Measurements from ENCODE around the gene PIGA. TPM values are rescaled to one million over a fixed set of nuclear protein-coding genes. Genes with fewer than 3 reads are reported as not detected.

Gene PIGA
- 6.3 and 11.5 TPM in 2 replicates for total RNA-seq

GRCh38 chrX:15335135-15336022 lies at the start of gene PIGA:
Gene PIGA (minus strand): TSS chrX:15335523. CDS start chrX:15331930, 3,593 bp downstream.

GRCh38 chrX:15384304-15384703 lies 49.0 kb upstream of the PIGA start, which contains the start of gene VEGFD:
Gene VEGFD (minus strand): TSS chrX:15384413. CDS start chrX:15383946, 467 bp downstream.

GRCh38 chrX:15315509-15315908 lies 19.8 kb downstream of the PIGA start, which contains the start of gene ASB11:
Gene ASB11 (minus strand): TSS chrX:15315640. CDS start chrX:15315605, 35 bp downstream.

GRCh38 chrX:15269618-15270521 lies 65.5 kb downstream of the PIGA start, which contains the start of gene ASB9:
Gene ASB9 (minus strand): TSS chrX:15270083. CDS start chrX:15269874, 209 bp downstream.

Other genes starting within 250 kb of the PIGA start
- 4.9 and 28.3 TPM in 2 replicates for gene ASB9, start 65.4 kb downstream of the PIGA start, total RNA-seq
- not detected in 2 replicates for gene ASB11, start 19.9 kb downstream of the PIGA start, total RNA-seq
- 0.16 and 0.44 TPM in 2 replicates for gene VEGFD, start 48.9 kb upstream of the PIGA start, total RNA-seq
- gene PIR, start 157.8 kb upstream of the PIGA start, total RNA-seq, result 81.3 and 90.1 TPM in 2 replicates
- gene BMX, start 165.3 kb upstream of the PIGA start, total RNA-seq, result 58.3 and 172 TPM in 2 replicates

Data from bladder microvascular endothelial cell (primary cell).